GM21360 (cell line): Measurements from ENCODE around the gene POMGNT2.

Source experiments
- ATAC-seq: cut with Tn5 transposase; IDR thresholded peaks from one replicate; pipeline ENCODE4 v1.9.1; 2021; ENCODE audit warnings: mild to moderate bottlenecking, moderate library complexity; ENCODE audit not compliant: unreplicated experiment

Gene POMGNT2

DNA sequence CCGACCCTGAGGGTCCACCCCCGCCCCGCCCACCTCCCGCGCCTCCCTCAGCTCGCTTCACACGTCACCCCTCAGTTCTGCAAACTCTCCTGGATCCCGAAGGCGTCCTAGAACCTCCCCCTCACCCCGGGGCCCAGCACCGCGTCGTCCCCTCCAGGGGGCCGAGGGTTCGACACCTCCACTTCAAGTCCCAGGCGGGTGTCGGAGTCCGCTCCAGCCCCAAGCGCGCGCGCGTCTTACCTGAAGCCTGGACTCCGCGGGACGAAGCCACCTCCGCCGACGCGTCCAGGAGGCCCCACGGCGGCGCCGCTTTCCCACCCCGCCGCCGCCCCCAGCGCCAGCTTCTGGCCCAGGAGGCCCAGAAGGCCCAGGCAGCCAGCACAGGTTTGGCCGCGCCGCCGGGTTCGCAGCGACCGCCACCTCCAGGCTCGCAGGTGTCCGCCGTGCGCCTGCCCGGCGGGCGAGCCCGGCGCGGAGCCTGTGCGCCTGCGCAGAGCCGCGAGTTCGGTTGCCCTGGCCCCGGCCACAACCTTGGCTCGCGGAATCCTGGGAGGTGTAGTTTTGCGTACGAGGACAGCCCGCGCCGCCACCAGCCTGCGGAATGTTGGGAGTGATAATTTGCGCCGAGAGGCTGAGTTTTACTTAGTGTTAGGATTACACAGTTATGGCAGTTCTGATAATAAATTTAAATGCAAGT is at the start of gene POMGNT2:
TSS of gene POMGNT2 (minus strand) at position 484 of the 697 bp plus-strand sequence. CDS start 24,648 bp downstream, outside the sequence.
- peak; percentile 91 for ATAC-seq

DNA sequence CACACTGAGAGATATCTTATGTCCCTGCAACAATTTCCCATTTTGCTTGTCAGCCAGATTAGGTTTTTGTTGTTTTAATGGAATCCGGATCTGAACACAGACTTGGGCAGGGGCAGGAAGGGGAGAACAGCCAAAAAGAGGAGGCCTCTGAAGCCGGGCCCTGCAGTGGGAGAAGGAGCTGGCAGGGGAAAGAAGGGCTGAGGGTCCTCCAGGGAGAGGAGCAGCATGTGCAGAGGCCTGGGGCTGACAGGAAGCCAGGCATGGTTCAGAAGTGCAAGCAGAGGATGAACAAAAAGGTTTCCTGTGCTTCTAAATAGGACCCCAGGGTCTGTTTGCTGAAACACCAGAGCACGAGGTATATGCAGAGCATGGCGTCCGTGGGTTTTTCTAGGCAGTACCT is 49.1 kb upstream of the POMGNT2 start:
- ATAC-seq, result no peak

DNA sequence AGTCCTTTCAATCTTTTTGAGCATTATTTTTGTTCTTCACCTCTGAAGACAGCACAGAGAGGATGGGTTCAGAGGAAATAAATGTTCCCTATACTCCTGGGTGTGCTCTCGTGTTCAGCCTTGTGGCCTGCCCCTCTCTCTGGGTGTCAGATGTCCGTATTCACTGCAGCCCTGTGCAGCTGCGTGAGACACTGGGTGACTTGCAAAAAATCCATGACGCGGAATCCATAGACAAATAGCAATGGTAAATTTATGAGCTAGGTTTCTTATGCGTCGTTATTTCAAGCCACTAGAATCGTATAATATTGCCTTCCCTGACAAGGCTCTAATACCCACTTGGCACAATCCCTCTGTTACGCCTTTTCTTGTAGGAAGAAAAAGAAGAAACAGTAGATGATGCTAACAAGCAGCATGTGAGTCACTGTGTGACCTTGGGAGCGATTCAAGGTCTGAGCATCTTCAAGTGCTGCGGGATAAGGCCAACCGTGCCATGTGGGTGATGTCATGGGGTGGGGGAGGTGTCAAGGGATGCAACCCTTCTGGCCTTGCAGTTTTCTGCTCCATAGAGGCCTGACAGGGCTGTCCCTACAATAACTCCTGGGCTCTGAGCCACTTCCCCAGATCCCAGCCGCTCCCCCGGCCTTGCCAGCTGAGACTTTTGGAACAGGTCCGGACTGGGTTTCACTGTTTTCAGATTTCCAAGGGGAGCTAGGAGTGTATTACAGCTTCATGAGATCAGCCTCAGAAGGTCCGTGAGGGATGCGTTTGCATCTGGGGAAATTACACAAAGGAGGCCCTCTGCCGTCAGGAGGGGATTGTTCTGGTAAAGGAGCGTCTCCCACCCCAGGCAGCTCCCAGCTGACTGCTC is 47.6 kb upstream of the POMGNT2 start:
- no peak for ATAC-seq

DNA sequence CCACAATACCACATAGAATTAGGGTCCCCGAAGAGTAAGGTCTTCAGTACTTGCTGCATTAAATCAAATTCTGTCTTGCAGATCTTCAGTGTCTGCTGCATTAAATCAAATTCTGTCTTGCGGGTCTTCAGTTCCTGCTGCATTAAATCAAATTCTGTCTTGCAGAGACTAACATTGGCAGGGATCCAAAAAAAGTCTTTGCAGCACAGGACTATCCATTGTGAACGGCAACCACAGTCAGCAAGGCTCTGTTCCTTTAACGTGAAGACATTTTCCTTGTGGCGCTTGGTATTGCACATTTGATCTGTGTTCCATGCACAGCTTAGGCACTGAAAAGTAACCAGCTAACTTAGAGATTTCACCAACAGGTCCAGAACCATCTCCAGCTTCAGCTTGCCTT is 46.8 kb upstream of the POMGNT2 start:
- no peak for ATAC-seq

DNA sequence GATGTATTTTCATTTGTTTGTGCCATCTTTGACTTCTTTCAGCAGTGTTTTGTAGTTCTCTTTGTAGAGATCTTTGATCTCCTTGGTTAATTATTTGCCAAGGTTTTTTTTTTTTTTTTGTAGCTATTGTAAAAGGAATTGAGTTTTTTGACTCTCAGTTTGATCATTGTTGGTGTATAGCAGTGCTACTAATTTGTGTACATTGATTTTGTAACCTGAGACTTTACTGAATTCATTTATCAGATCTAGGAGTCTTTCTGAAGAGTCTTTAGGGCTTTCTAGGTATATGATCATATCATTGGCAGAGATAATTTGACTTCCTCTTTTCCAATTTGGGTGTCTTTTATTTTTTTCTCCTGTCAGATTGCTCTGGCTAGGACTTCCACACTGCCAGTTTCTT is 42.2 kb upstream of the POMGNT2 start:
- ATAC-seq, result no peak

DNA sequence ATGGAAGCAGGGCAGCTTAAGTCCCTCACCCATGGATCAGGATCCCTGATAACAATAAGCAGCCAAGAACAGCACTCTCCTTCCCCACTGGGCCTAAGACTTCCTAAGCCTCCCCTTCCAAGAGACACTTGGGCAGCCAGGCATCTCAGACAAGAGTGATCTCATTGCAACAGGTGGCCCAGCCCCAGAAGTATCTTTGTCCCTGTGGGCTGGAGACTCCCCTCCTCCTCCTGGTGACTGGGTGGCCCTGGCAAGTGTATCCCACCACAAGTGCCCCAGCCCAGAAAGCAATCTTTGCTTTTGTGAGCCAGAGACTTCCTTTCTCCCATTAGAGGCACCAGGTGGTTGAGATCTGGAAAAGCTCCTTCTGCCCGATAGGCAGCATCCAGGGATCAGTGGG is 40.7 kb upstream of the POMGNT2 start:
- no peak for ATAC-seq

DNA sequence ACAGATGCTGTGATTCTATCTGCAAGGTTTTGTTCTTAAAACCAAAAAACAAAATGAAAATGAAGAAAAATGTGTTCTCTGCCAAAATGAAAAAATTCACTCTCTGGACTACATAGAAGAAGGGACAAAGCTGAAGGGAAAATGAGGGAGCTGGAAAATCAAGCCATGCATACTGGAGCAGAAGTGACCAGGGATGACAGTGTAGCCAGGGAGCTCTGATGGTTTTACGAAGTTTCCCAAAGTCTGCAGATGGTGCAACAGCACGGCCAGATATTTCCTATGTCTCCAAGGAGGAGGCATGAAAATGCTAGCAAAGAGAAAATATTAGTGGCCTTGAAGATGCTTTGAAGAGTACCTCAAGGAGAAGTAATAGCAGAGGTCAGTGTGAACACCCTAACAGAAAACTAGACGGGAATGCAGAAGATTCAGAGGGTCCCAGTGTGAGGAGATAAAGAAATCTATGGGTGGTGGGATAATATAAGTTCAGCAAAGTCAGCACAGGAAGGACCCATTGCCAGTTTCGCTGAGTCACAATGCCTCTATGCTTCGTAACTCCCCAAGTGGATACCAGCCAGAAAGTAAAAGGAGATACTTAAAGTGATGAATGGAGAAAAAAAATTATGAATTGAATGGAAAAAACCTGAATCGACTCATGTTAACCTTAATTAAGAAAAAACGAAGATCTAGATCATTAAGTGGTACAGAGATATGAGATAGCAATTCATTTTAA is 39.0 kb upstream of the POMGNT2 start:
- ATAC-seq, result no peak

DNA sequence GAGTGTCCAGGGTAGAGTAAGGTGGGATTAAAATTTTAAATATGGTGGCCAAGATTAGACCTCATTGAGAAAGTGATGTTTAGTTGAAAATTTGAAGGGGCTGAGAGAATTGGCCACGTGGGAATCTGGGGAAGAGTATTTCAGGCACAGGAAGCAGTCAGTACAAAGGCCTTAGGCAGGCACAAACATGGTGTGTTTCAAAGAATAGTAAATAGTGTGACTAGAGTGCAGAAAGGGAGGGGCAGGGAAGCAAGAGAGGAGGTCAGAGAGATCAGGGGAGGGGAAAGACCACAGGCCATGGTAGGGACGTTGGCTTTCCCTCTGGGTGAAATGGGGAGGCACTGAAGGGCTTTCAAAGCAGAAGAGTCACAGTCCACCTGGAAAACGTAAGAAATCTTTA is 36.6 kb upstream of the POMGNT2 start:
- no peak for ATAC-seq

DNA sequence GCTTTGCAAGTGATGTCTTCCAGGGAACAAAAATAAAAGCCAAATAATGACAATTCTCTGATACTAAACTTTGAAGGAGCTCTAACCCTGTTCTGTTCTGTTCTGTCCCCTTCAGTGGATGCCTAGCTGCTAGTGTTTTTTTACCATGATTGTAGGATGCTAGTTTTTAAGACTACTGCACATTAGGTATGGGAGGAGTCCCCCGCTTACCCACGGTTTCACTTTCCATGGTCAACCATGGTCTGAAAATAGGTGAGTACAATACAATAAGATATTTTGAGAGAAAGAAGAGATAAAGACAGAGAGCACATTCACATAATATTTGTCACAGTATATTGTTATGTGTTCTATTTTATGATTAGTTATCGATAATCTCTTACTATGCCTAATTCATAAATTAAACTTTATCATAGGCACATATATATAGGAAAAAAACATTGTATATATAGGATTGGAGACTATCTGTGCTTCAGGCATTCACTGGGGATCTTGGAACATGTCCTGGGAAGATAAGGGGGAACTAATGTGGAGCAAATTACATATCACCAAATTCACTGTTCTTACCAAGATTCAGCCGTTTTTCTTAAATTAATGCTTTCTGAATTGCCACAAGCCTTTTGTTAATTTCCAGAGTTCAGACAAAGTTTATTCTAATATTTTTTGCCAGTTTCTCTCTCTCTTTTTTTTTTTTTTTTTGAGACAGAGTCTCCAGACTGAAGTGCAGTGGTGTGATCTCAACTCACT is 32.8 kb upstream of the POMGNT2 start:
- ATAC-seq, result no peak

DNA sequence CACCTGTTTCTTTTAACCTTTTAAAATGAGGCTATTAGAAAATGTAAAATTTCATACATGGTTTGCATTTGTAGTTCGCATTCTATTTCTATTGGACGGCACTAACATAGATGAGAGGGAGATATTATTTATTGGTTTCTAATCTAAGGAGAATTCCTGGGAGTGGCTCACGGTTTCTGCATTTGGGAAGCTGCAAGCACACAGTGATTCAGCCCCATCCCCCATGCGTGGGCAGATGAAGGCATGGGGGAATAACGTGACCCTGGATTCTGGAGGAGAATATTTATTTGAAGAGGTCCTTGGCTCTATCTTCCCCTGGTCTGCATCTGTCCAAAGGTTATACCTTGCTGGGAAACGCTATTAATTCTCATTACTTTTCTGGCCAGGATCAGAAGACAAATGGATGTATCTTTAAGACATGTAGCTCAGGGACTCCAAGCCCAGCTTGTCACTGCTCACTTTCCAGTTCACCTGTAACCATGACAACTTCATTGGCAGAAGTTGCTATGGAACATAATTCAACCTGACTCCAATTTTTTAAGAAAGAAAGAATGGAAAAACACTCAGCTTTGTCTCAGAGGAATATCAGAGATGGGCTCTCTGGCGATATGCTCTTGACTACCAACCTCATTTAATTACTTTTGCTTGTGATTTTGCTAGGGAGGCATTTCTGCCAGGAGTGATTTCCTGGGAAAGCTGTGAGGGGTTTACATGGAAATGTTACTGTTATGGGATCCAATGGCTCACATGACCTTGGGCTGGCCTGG is 27.2 kb upstream of the POMGNT2 start:
- ATAC-seq, result no peak

DNA sequence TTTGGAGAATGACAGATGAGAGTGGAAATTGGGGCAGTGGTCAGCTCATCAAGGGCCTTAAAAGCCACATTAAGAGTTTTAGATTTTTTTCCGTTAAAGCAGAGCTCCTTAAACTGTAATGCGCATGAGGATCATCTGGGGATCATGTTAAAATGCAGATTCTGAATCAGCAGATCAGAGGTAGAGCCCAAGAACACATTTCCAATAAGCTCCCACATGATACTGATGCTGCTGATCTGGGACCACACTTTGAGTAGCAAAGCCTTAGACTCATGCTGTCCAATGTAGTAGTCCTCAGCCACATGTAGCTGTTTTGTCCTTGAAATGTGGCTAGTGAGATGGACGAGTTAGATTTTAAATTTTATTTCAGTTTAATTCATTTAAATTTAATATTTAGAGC is 26.3 kb upstream of the POMGNT2 start:
- ATAC-seq, result no peak

DNA sequence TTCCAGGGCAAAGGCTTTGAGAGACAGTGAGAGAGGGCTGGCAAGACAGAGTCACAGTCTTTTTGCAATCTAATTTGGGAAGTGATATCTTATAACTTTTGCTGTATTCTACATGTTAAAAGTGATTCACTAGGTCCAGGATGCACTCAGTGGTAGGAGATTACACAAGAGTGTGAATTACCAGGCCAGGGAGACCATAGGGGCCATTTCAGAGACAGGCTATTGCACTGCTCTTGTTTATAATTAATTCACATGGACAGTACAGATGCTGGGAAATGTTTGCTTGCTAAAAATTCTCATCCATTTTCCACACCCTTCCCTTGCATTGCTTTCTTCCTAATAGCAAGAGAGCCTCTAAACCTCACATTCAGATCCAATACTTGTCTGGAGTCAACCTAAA is 22.6 kb upstream of the POMGNT2 start:
- ATAC-seq, result no peak

DNA sequence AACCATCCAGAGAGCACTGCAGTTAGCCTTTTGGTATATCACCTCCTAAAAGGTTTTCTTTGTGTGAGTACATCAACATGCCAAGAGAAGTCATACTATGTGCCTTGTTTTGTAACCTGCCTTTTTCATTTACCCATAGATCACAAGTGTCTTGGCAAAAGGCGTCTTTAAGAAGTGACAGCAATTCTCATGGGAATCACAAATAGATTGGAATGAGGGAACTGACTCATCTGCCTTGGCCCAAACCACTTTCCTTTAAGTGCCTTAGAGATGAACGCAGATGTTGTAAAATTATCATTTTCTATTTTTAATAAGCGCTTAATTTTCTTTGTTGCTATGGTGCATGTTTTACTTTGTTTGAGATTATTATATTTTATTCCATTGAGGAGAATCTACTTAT is 20.7 kb upstream of the POMGNT2 start:
- no peak for ATAC-seq

DNA sequence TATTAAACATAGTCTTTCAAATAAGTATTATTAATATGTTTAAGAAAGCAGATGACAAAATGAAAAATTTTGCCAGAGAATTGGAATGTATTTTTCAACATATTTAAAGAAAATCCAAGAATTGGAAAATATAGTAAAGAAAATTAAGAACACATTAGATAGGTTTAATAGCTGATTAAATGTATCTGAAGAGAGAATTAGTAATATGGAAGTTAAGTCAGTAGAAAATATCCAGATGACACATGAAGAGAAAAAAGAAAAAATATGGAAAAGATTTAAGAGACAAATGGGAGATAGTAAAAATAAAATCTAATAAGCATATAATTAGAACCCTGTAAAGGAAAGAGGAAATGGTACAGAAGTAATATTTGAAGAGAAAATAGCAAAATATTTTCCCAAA is 18.0 kb upstream of the POMGNT2 start:
- ATAC-seq, result no peak

DNA sequence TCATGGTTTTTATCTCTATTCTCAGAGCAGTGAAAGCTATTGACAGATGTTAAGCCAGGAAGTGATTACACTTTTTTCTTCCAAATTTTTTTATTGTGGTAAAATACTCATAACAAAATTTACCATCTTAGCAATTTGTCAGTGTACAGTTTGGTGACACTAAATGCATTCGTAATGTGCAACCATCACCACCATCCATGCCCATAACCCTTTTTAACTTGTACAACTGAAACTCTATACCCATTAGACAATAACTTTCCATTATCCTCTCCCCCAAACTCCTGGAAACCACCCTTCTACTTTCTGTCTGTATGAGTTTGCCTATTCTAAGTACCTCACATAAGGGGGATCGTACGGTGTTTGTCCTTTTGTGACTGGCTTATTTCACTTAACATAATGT is 15.1 kb upstream of the POMGNT2 start:
- no peak for ATAC-seq

DNA sequence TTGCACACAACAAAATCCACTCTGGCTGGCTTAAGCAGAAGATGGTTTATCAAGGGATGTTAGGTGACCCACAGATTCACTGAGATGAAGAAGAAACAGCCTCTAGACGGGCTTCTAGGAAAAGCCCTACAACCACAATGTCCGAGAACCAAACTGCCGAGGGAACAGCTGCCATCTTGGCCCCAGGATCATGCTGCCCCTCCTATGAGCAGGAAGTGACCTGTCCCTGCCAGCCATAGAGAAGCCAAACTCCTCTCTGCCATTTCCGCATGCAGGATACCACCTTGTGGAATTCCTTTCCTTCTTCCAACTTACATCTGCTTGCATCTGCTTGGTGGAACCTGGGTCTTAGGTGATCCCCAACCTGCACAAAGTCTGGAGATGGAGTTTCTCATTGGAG is 11.4 kb upstream of the POMGNT2 start:
- ATAC-seq, result no peak

DNA sequence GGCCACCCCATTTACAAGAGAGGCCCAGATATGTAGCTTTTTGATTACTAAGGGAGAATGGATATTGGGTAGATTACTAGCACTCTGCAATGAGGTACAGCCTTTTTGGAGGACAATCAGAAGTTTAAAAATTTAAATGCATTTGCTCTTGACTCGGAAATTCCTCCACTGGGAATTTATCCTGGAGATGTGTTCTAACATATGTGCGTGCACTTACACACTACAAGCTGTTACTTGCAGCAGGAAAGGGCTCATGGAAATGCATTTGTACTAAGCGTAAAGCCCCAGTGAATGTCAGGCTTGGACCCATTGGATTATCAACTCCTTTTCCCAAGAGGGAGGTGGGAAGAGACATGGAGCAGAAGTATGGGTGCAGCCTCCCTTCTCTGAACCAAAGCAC is 7.8 kb upstream of the POMGNT2 start:
- no peak for ATAC-seq

DNA sequence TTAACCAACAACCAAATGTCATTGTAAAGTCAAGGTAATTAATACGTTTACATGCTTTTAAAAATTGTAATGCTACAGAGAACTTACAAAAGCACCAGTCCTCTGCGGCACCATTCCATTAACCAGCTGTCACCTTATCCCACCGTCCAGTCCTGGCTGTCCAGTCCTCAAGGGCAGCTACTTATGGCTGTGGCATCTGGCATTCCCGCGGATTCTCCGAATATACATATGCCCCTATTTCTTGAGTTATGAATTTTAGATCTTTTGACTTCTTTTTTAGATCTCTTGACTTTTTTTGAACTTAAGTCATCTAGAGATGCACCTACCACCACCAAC is 382 bp upstream of the POMGNT2 start:
- peak; percentile 27 for ATAC-seq

DNA sequence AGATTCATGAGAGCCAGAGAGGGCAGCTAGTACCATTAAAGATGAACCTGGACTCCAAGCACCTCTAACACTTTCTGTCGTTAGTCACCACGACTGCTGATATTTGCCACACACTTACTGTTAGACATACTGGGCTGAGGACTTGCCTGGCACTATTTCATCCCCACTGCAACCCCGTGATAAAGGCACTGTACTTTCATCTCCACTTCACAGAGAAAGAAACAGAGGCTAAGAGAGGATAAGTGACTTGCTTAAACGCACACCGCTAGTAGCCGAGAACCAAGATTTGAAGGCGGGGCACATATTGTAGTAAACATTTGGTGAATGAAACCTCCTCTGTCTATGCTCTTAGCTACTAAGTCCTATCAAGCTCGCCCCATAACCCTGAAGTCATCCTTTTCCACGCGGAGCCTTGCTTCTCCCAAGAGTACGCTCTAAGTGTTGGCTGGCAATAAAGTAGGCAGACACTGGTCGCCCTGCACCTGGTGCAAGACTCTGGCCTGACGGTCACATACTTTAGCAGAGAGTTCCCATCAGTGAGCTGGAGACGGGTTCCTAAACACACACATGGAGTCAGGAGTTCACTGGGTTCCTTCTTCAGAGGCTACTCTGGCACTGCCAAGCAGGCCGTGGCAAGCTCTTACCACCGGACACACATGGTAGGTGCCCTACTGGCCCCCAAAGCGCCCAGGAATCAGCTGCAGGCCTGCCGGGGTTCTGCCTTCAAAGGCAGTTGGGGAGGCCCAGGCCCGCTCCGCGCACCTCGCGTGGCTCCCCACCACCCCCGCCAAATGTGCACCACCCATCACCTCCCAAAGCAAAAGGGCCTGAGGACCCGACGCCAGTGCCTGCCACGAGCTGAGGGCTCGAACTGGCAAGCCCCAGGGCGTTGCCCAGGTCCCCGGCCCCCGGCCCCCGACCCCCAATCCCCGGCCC is 951 bp downstream of the POMGNT2 start:
- ATAC-seq, result no peak
